AG09309 (cell line): ENCODE results near the gene MLYCD.
"Not testable (repeated sequence)": the region's sequence is repeated elsewhere in the genome, so short reads cannot be mapped to it uniquely, and the experiment has no call there.

ENCODE experiments used
- DNase-seq: peaks from one replicate; pipeline ENCODE4 v3.0.0-alpha.2; 2010; ENCODE audit warnings: low read depth
- H3K4me3 ChIP-seq: 2 replicates; pipeline ENCODE4 v1.5.1; 2011; ENCODE audit warnings: mild to moderate bottlenecking, low read depth, low read length, moderate library complexity; ENCODE audit not compliant: control insufficient read depth
- TF ChIP-seq, protein P1 (sequence below): IDR thresholded peaks from 2 replicates; pipeline ENCODE4 v1.5.1; 2011; ENCODE audit warnings: mild to moderate bottlenecking, low read depth, low read length, inconsistent platforms; ENCODE audit not compliant: insufficient read depth, control insufficient read depth; ENCODE audit errors: missing control alignments

The MLYCD gene

DNA sequence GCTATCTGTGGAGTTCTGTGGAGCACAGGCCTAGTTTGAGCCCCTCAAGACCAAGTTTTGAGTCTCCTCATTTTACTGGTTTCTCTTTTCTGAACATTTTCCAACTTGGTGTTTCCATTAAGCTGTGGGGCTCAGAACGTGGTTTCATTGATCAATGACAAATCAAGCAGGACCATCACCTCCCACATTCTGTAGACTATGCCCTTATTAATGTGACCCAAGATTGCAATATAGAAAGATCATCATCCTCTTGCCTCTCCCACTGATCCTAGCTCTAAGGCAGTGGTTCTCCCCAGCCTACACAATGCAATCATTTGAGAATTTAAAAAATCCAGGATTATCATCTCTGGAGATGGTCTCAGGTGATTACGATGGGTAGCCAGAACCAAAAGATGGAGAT lies 38.4 kb downstream of the MLYCD start:
- DNase-seq: no peak
- H3K4me3 ChIP-seq: no peak overlapping the region
- TF ChIP-seq, protein P1, sequence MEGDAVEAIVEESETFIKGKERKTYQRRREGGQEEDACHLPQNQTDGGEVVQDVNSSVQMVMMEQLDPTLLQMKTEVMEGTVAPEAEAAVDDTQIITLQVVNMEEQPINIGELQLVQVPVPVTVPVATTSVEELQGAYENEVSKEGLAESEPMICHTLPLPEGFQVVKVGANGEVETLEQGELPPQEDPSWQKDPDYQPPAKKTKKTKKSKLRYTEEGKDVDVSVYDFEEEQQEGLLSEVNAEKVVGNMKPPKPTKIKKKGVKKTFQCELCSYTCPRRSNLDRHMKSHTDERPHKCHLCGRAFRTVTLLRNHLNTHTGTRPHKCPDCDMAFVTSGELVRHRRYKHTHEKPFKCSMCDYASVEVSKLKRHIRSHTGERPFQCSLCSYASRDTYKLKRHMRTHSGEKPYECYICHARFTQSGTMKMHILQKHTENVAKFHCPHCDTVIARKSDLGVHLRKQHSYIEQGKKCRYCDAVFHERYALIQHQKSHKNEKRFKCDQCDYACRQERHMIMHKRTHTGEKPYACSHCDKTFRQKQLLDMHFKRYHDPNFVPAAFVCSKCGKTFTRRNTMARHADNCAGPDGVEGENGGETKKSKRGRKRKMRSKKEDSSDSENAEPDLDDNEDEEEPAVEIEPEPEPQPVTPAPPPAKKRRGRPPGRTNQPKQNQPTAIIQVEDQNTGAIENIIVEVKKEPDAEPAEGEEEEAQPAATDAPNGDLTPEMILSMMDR: no peak

DNA sequence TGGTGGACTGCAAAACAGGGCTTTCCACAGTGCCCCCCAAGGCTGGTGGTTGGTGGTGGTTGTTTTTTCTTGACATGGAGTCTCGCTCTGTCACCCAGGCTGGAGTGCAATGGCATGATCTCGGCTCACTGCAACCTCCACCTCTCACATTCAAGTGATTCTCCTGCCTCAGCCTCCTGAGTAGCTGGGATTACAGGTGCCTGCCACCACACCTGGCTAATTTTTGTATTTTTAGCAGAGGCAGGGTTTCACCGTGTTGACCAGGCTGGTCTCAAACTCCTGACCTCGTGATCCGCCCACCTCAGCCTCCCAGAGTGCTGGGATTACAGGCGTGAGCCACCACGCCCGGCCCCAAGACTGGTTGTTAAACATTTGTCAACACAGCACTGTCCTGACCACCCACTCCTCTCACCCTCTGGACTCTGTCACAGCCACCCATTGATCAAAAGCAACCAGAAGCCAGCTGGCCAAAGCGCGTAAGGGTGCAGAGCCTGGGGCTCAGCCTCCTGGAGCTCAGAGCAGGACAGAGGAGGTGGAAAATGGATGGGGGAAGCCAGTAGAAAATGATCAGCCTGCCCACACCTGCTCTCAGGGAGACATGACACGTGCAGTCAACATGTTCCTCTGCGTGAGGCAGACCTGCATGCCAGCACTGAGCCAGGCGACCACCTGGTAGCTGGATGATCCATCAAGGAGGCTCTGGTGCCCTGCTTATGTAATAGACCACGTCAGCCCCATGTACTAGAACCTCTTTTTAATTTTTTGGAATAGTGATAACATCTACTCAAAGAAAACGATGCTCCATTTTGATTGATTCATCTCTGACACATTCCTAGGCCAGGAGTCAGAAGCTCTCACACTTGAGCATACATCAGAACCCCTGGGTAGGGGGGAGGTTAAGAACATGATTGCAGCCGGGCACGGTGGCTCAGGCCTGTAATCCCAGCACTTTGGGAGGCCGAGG lies 39.3 kb downstream of the MLYCD start:
- H3K4me3 ChIP-seq: no peak overlapping the region
- TF ChIP-seq, protein P1: no peak
- DNase-seq: no peak

GRCh38 chr16:83939266-83939855 lies 40.4 kb downstream of the MLYCD start:
- no peak for DNase-seq
- TF ChIP-seq, protein P1: no peak
- H3K4me3 ChIP-seq: no peak overlapping the region

- DNase-seq: no peak
- no peak overlapping the region for H3K4me3 ChIP-seq
- TF ChIP-seq, protein P1: no peak
These were observed 41.2 kb downstream of the MLYCD start for GRCh38 chr16:83940119-83940518.

DNA sequence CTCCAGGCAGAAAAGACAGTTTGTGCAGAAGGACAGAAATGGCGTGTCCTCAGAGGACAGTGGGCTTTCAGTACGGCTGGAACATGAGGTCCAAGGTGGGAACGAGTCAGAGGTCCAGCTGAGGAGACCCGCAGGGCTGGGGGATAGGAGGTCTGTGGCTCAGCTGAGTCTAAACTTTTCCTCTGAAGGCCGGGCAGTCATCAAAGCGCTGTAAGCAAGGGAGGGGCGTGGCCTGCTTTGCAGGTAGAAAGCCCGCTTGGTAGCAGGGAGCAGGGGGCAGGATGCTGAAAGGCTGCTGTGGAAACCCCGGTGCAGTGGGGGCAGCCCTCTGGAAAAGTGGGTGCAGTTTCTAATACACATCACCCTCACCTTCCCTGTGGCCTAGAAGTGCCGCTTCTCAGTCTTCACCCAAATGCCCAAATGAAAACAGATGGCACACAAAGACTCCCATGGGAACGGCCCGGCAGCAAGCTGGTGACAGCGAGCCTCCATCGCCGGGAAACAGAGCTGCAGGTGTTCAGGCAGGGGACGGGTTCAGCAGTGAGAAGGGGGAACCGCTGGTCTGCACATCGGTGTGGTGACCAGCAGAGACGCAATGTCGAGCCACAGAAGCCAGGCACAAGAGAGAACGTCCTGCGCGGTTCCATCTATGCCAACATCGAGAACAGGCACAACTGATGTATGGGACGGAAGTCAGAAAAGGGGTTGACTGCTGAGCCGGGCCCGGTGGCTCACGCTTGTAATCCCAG lies 41.9 kb downstream of the MLYCD start:
- no peak for DNase-seq
- H3K4me3 ChIP-seq: no peak overlapping the region
- TF ChIP-seq, protein P1: no peak

- H3K4me3 ChIP-seq, DNase-seq: not testable (repeated sequence)
These were observed 42.6 kb downstream of the MLYCD start for GRCh38 chr16:83941546-83941945.

DNA sequence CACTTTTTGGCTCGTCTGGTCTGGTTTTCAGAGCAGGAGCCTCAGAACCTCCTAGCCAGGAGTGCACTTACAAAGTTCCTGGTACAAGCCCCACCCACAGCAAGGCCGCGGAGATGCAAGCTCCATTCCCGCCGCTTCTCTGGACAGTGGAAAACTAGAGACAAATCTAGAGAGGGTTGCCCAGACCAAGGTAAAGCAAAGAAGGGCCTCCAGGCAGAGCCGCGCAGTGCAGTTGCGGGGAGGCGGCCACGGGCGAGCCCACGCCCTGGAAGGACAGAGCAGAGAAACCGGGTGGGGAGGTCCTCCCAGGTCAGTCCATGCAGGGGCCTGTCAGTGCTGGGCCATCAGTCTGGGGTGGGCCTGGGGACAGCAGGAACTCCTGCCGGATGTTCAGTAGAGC lies 43.2 kb downstream of the MLYCD start:
- DNase-seq: no peak
- no peak overlapping the region for H3K4me3 ChIP-seq
- TF ChIP-seq, protein P1: no peak
